K562 (cell line): ENCODE data around the gene AP3B1. TPM values are rescaled to one million over a fixed set of nuclear protein-coding genes. Genes with fewer than 3 reads are reported as not detected.

Source experiments
- BCOR ChIP-seq: fragments of 450-650 bp; IDR thresholded peaks from 2 replicates; pipeline ENCODE4 v1.6.1; 2016
- DPF2 ChIP-seq: fragments of 450-650 bp; IDR thresholded peaks from 2 replicates; pipeline ENCODE4 v1.6.1; 2016
- FOXK1 ChIP-seq: sonication (generic); formaldehyde crosslinking; IDR thresholded peaks from 2 replicates; pipeline ENCODE4 v1.8.0; 2022; ENCODE audit warnings: missing genetic modification reagents, mild to moderate bottlenecking, borderline replicate concordance
- NCOA6 ChIP-seq: fragments of 450-650 bp; IDR thresholded peaks from 2 replicates; pipeline ENCODE4 v1.6.1; 2017; ENCODE audit warnings: mild to moderate bottlenecking
- NR2C2 ChIP-seq, 2 experiments: fragments of 200-800 bp in 1 of 2; sonication (Bioruptor generic) in 1 of 2; sonication (generic) in 1 of 2; formaldehyde crosslinking in 1 of 2; IDR thresholded peaks; 2 replicates each; pipeline versions ENCODE4 v1.6.1 to v1.8.0; 2016 to 2022; ENCODE audit warnings: mild to moderate bottlenecking in 1 of 2, missing compliant biosample characterization in 1 of 2, missing genetic modification characterization in 1 of 2, missing genetic modification reagents in 1 of 2
- NUFIP1 ChIP-seq: fragments of 450-650 bp; IDR thresholded peaks from 2 replicates; pipeline ENCODE4 v1.6.1; 2018; ENCODE audit not compliant: partially characterized antibody
- POLR2H ChIP-seq: IDR thresholded peaks from 2 replicates; pipeline ENCODE4 v1.6.1; 2016; ENCODE audit warnings: missing genetic modification characterization, low read depth, mild to moderate bottlenecking, control low read depth, missing compliant biosample characterization, moderate library complexity
- RNF2 ChIP-seq: sonication (generic); IDR thresholded peaks from 2 replicates; pipeline ENCODE4 v1.6.1; 2016
- SRSF9 ChIP-seq: fragments of 200-400 bp; formaldehyde crosslinking; IDR thresholded peaks from 2 replicates; pipeline ENCODE4 v1.6.1; 2017; ENCODE audit warnings: low read depth, low read length, borderline replicate concordance
- STAT5B ChIP-seq: fragments of 250-450 bp; sonication (Bioruptor Pico); IDR thresholded peaks from 2 replicates; pipeline ENCODE4 v1.8.0; 2021; ENCODE audit warnings: mild to moderate bottlenecking, inconsistent platforms
- ZFP1 ChIP-seq: fragments of 450-650 bp; formaldehyde crosslinking; IDR thresholded peaks from 2 replicates; pipeline ENCODE4 v1.4.0; 2020; ENCODE audit warnings: mild to moderate bottlenecking, mixed read lengths
- ZFX ChIP-seq: sonication (generic); formaldehyde crosslinking; IDR thresholded peaks from 2 replicates; pipeline ENCODE4 v1.8.0; 2022; ENCODE audit warnings: mild to moderate bottlenecking, missing genetic modification reagents, moderate library complexity
- ZNF232 ChIP-seq: sonication (generic); formaldehyde crosslinking; IDR thresholded peaks from 2 replicates; pipeline ENCODE4 v1.8.0; 2022; ENCODE audit warnings: mild to moderate bottlenecking, missing genetic modification reagents
- ZNF766 ChIP-seq: fragments of 200-800 bp; sonication (Bioruptor generic); conservative IDR thresholded peaks from 2 replicates; pipeline ENCODE4 v1.6.1; 2016; ENCODE audit warnings: missing genetic modification characterization, missing compliant biosample characterization
- polyA plus RNA-seq, 8 experiments: library from polyadenylated mRNA; depleted of rRNA in 4 of 8; stranded (reverse) in 5 of 8; unstranded in 3 of 8; fragments of >200 nt; fragmentation: Nextera tagmentation in 2 of 8; fragmentation: Illumina TruSeq in 1 of 8; extraction: Ambion mirVana in 2 of 8; extraction: Trizol in 1 of 8; gene quantifications; 2 replicates each; pipeline versions ENCODE4 v1.2.1 to v1.2.3, GENCODE V29; 2011 to 2014; ENCODE audit warnings: inconsistent platforms in 1 of 8, missing spikeins in 1 of 8
- total RNA-seq, 7 experiments: library from RNA; depleted of rRNA in 6 of 7; stranded (reverse); fragments of >200 nt in 6 of 7; fragmentation: Illumina TruSeq in 2 of 7; extraction: Trizol in 2 of 7; gene quantifications; 2 replicates each; pipeline versions ENCODE4 v1.2.1 to v1.2.3, GENCODE V29; 2011 to 2021; ENCODE audit warnings: low replicate concordance in 1 of 7
- TF ChIP-seq, protein P1 (sequence below): fragments of 450-650 bp; IDR thresholded peaks from 2 replicates; pipeline ENCODE4 v1.6.1; 2016; ENCODE audit warnings: missing biosample characterization, missing genetic modification characterization
- TF ChIP-seq, protein P2 (sequence below), 2 experiments: fragments of 450-650 bp; IDR thresholded peaks; 2 replicates each; pipeline ENCODE4 v1.6.1; 2018; ENCODE audit warnings: mild to moderate bottlenecking in 2 of 2, low read depth in 1 of 2; ENCODE audit not compliant: partially characterized antibody in 2 of 2
- TF ChIP-seq, protein P3 (sequence below): fragments of 450-650 bp; conservative IDR thresholded peaks from 2 replicates; pipeline ENCODE4 v1.6.1; 2016; ENCODE audit warnings: missing genetic modification characterization, low read depth, mild to moderate bottlenecking, control low read depth, missing compliant biosample characterization
- TF ChIP-seq, protein P4 (sequence below): fragments of 250-450 bp; sonication (Bioruptor Pico); IDR thresholded peaks from 2 replicates; pipeline ENCODE4 v1.4.0; 2020

Gene AP3B1
- total and polyA plus RNA-seq, 9 of the 15 experiments (the other 6 are each of a cell fraction or from before 2014, with no cell fraction given), result 21.1 to 61.8 (median 42.2) TPM

DNA sequence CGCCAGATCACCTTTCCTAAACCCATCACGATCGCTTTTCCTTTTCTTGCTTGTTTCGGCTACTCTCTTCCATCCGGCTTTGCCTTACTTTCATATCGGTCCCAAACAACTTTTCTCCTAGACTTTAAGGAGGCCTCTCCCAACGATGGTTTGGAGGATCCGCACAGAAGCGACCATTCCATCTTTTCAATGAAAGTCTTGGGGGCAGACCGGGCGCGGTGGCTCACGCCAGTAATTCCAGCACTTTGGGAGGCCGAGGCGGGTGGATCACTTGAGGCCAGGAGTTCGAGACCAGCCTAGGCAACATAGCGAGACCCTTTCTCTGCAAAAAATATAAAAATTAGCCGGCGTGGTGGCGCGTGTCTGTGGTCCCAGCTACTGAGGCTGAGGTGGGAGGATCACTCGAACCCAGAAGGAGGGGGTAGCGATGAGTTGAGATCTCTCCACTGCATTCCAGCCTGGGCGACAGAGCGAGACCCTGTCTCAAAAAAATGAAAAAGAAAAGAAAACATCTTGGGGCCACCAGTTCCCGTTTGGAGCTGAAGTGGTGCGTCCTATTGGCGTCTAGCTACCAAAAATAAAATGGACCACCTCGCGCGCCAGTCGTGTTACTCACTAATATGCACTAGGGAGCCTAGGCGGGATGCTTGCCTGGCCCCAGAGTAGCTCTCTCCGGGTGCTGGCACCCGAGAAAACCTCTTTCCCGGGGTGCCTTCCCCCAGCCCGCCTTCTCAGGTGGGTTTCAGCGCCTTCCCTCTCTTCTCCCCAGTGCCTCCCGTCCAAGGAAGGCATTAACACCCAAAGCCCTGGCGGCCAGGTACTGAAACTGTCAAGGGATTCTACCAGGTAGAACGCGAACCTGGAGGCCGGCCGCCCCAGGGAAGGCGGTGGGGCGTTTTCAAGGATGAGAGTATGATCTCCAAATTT, 800 bp upstream of the AP3B1 start (continued):
- TF ChIP-seq, protein P1, sequence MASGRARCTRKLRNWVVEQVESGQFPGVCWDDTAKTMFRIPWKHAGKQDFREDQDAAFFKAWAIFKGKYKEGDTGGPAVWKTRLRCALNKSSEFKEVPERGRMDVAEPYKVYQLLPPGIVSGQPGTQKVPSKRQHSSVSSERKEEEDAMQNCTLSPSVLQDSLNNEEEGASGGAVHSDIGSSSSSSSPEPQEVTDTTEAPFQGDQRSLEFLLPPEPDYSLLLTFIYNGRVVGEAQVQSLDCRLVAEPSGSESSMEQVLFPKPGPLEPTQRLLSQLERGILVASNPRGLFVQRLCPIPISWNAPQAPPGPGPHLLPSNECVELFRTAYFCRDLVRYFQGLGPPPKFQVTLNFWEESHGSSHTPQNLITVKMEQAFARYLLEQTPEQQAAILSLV, result 0 out of 2 replicates have a peak, but pooled peaks have one; percentile 9
- no peak for TF ChIP-seq NUFIP1
- TF ChIP-seq STAT5B (CRISPR knock-in tag), result no peak
- TF ChIP-seq, protein P2, sequence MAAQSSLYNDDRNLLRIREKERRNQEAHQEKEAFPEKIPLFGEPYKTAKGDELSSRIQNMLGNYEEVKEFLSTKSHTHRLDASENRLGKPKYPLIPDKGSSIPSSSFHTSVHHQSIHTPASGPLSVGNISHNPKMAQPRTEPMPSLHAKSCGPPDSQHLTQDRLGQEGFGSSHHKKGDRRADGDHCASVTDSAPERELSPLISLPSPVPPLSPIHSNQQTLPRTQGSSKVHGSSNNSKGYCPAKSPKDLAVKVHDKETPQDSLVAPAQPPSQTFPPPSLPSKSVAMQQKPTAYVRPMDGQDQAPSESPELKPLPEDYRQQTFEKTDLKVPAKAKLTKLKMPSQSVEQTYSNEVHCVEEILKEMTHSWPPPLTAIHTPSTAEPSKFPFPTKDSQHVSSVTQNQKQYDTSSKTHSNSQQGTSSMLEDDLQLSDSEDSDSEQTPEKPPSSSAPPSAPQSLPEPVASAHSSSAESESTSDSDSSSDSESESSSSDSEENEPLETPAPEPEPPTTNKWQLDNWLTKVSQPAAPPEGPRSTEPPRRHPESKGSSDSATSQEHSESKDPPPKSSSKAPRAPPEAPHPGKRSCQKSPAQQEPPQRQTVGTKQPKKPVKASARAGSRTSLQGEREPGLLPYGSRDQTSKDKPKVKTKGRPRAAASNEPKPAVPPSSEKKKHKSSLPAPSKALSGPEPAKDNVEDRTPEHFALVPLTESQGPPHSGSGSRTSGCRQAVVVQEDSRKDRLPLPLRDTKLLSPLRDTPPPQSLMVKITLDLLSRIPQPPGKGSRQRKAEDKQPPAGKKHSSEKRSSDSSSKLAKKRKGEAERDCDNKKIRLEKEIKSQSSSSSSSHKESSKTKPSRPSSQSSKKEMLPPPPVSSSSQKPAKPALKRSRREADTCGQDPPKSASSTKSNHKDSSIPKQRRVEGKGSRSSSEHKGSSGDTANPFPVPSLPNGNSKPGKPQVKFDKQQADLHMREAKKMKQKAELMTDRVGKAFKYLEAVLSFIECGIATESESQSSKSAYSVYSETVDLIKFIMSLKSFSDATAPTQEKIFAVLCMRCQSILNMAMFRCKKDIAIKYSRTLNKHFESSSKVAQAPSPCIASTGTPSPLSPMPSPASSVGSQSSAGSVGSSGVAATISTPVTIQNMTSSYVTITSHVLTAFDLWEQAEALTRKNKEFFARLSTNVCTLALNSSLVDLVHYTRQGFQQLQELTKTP (IDR thresholded peaks at IDR 0.05; ENCODE audit: low read depth in 1 of 2, partially characterized antibody in 2 of 2), result peak in 1 of 2 experiments; percentile 29
- TF ChIP-seq POLR2H (tag), result 0 out of 2 replicates have a peak, but pooled peaks have one; percentile 11
- TF ChIP-seq BCOR, result peak; percentile 80
- TF ChIP-seq ZNF766 (CRISPR knock-in tag), result no peak; the same call in 1 of the 2 replicates
- TF ChIP-seq SRSF9, result no peak
- TF ChIP-seq, protein P3, sequence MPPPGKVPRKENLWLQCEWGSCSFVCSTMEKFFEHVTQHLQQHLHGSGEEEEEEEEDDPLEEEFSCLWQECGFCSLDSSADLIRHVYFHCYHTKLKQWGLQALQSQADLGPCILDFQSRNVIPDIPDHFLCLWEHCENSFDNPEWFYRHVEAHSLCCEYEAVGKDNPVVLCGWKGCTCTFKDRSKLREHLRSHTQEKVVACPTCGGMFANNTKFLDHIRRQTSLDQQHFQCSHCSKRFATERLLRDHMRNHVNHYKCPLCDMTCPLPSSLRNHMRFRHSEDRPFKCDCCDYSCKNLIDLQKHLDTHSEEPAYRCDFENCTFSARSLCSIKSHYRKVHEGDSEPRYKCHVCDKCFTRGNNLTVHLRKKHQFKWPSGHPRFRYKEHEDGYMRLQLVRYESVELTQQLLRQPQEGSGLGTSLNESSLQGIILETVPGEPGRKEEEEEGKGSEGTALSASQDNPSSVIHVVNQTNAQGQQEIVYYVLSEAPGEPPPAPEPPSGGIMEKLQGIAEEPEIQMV (tag), result no peak
- 0 out of 2 replicates have a peak, but pooled peaks have one; percentile 55 for TF ChIP-seq FOXK1 (CRISPR knock-in tag)
- TF ChIP-seq ZFP1, result no peak
- TF ChIP-seq RNF2, result no peak
- TF ChIP-seq, protein P4, sequence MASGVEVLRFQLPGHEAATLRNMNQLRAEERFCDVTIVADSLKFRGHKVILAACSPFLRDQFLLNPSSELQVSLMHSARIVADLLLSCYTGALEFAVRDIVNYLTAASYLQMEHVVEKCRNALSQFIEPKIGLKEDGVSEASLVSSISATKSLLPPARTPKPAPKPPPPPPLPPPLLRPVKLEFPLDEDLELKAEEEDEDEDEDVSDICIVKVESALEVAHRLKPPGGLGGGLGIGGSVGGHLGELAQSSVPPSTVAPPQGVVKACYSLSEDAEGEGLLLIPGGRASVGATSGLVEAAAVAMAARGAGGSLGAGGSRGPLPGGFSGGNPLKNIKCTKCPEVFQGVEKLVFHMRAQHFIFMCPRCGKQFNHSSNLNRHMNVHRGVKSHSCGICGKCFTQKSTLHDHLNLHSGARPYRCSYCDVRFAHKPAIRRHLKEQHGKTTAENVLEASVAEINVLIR, result no peak
- TF ChIP-seq ZNF232 (CRISPR knock-in tag), result 0 out of 2 replicates have a peak, but pooled peaks have one; percentile 20
- TF ChIP-seq ZFX (CRISPR knock-in tag), result peak; percentile 61; the same call in 1 of the 2 replicates
- no peak for TF ChIP-seq NR2C2 (CRISPR knock-in tag; IDR thresholded peaks at IDR 0.05)
- 0 out of 2 replicates have a peak, but pooled peaks have one; percentile 15 for TF ChIP-seq NR2C2 (tag; IDR thresholded peaks at IDR 0.05)
- TF ChIP-seq NCOA6, result no peak
- TF ChIP-seq DPF2, result 0 out of 2 replicates have a peak, but pooled peaks have one; percentile 22
